Ovary (tissue), 3 donors: ENCODE data around the gene MAGI1.

Experiments
- CTCF ChIP-seq, 3 donors: fragments of 450-650 bp in 2 of 3; fragments of 200-600 bp in 1 of 3; IDR thresholded peaks; one replicate each; pipeline versions ENCODE4 v1.5.1 to v1.8.0; 2016 to 2022; ENCODE audit warnings: antibody characterized with exemption in 3 of 3, mild to moderate bottlenecking in 1 of 3
- EP300 ChIP-seq: sonication (generic); formaldehyde crosslinking; IDR thresholded peaks from one replicate; pipeline ENCODE4 v1.6.1; 2017; ENCODE audit warnings: antibody characterized with exemption
- POLR2A ChIP-seq: fragments of 450-650 bp; IDR thresholded peaks from one replicate; pipeline ENCODE4 v1.6.1; 2017; ENCODE audit warnings: antibody characterized with exemption, mild to moderate bottlenecking, moderate library complexity
- donor health status: DM: no; HTN: no; CAD: no.

- TF ChIP-seq EP300: no peak
- TF ChIP-seq CTCF (IDR thresholded peaks at IDR 0.05): no peak
- TF ChIP-seq POLR2A: no peak
Measured at GRCh38 chr3:66041828-66042227, 3.1 kb upstream of the MAGI1 start.
